Mesenteric fat pad (tissue), 1 donor: ENCODE measurements around the gene YES1. TPM values are rescaled to one million over a fixed set of nuclear protein-coding genes. Genes with fewer than 3 reads are reported as not detected.
"Not testable (repeated sequence)": the region's sequence is repeated elsewhere in the genome, so short reads cannot be mapped to it uniquely, and the experiment has no call there.

Source experiments
- DNase-seq: peaks from one replicate; pipeline ENCODE4 v3.0.0-alpha.2; 2020; ENCODE audit warnings: low spot score
- total RNA-seq: library from RNA; stranded (reverse); fragmentation: NEBNext Ultra II Directional; extraction: Animal tissue kit (Norgen Biotek cat#: 25700); gene quantifications from one replicate; pipeline ENCODE4 v1.2.1, GENCODE V29; 2021
- donor health status: DM: yes; HTN: yes; CAD: no.

The YES1 gene
- total RNA-seq, 1 donor from 2014 or later: 54.3 TPM

- no peak for DNase-seq
Observed at GRCh38 chr18:785242-785641, 26.8 kb downstream of the YES1 start.

GRCh38 chr18:784470-785172, 27.4 kb downstream of the YES1 start:
- DNase-seq: no peak

- no peak for DNase-seq
Observed at GRCh38 chr18:778194-778927, 33.7 kb downstream of the YES1 start.

DNA sequence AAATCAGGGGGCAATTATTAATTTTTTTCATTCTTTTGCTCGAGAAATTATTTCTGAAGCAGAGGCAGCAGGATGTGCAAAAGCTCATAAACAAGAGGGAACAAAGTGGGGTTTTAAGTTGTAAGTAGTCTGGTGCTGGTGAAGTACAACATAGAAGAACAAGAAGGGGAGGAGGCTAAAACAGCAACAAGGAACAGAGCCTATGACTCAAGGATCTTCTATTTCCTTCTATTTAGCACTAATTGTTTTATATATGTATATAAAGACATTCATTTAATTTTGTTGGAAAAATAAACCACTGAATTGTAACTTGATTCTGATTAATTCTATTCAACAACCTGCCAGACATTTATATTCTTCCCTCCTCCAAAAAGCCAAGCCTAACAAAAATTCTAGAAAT, 35.0 kb downstream of the YES1 start:
- DNase-seq: no peak

DNA sequence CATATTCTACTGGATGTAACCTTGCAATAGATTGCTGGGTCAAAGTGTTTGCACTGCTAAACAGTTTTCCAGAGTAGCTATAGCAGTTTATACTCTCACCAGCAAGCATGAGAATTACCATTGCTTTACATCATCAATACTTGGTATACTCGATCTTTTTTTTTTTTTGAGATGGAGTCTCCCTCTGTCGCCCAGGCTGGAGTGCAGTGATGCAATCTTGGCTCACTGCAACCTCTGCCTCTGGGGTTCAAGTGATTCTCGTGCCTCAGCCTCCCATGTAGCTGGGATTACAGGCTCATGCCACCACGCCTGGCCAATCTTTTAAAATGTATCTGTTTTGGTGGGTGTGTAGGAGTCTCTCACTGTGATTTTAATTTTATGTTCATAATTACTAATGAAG, 36.0 kb downstream of the YES1 start:
- not testable (repeated sequence) for DNase-seq

GRCh38 chr18:774811-775210, 37.2 kb downstream of the YES1 start:
- DNase-seq: no peak

DNA sequence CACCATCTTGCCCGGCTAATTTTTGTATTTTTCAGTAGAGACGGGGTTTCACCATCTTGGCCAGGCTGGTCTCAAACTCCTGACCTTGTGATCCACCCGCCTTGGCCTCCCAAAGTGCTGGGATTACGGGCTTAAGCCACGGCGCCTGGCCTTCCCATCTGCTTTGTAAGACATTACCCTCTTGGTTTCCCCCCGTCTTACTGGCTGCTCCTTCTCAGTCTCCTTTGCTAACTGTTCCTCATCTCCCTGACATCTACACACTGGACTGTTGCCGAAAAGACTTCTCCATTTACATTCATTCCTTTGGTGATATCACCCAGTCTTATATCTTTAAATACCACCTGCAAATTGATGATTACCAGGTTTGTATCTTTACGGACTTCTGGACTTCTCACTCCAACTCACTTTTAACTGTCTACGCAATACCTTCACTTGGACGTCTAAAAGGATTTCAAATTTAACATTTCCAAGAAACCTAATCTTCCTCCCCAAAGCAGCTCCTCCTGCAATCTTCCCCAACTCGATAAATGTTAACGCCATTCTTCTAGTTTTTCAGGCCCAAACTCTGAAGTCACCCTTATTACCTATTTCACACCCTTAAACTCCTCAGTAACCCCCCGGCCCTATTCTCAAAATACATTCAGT, 37.9 kb downstream of the YES1 start:
- DNase-seq: no peak

DNA sequence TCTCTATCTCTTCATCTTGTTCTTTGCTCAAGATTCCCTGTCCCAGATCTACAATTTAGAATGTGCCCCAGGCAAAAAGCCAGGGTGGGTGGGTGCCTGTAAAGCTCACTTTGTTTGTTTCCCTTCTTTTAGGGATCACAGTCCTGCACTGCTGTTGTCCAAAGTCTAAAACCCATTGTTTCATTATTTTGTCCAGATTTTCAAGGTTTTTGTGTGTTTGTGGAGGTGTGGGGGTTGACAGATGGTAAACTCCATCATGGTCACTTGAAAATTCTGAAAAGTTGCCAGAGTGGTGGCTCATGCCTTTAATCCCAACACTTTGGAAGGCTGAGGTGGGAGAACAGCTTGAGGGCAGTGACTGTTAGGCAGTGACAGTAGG, 41.5 kb downstream of the YES1 start:
- DNase-seq: no peak

- no peak for DNase-seq
Observed at GRCh38 chr18:767961-768360, 44.1 kb downstream of the YES1 start.

GRCh38 chr18:767084-767882, 44.8 kb downstream of the YES1 start:
- no peak for DNase-seq

- no peak for DNase-seq
Observed at GRCh38 chr18:766550-766860, 45.5 kb downstream of the YES1 start.

GRCh38 chr18:765764-766549, 46.1 kb downstream of the YES1 start:
- no peak for DNase-seq

DNA sequence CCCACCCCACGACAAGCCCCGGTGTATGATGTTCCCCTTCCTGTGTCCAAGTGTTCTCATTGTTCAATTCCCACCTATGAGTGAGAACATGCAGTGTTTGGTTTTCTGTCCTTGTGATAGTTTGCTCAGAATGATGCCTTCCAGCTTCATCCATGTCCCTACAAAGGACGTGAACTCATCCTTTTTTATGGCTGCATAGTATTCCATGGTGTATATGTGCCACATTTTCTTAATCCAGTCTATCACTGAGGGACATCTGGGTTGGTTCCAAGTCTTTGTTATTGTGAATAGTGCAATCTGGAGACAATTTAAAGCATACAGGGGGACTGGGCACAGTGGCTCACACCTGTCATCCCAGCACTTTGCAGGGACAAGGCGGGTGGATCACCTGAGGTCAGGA, 52.2 kb downstream of the YES1 start:
- DNase-seq: not testable (repeated sequence)

GRCh38 chr18:755506-755905, 56.5 kb downstream of the YES1 start:
- DNase-seq: no peak

DNA sequence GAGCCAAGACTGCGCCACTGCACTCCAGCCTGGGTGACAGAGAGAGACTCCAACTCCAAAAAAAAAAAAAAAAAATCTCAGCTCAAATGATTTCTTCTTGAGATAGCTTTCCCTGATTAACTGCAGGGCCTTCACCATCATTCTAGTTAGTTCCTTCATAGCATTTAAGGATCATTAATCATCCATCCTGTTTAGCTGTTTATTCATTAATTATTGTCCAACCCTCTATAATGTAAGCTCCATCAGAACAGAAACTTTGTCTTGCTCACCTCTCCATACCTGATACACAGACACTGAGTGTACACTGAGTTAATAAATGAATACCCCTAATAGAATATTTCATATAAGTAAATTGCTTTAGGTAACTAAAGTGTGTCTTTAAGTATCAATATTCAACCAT, 57.4 kb downstream of the YES1 start:
- DNase-seq: no peak

DNA sequence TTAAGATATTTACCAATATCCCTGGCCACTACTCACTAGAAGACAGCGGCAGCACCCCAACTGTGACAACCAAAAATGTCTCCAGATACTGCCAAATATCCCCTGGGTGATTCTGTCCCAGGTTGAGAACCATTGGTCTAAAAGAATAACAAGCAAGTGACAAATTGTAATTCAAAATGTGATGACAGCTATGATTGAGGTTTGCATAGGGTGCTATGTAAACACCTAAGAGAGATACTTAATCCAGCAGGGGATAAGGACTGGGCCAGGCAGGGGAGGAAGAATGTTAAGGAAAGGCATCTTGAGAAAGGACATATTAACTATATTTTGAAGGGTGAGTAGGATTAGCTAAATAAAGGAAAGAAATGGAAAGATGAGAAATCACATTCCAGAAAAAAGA, 61.6 kb downstream of the YES1 start:
- DNase-seq: no peak

GRCh38 chr18:744832-745597, 67.0 kb downstream of the YES1 start:
- DNase-seq: no peak

DNA sequence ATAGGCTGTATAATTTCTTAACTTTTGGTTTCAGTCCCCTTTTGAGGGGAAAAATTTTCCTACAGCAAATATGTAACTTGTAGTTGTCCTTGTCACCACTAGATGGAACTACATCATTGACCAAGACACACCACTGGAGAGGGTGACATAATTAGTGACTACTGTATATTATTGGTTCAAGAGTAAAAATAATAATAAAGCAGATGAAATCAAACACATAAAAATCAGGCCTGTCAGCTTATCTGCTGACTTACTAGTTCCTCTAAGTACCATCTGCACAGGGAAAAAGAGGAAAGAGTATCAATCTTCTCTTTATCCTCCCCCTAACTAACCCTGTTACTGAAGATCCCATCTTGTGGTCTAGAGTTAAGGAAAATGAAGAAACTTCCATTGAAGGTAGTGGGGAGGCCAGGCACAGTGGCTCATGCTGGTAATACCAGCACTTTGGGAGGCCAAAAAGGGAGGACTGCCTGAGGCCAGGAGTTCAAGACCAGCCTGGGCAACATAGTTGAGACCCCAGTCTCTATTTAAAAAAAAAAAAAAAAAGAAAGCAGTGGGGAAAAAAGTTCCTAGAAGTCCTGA, 70.0 kb downstream of the YES1 start:
- DNase-seq: no peak

DNA sequence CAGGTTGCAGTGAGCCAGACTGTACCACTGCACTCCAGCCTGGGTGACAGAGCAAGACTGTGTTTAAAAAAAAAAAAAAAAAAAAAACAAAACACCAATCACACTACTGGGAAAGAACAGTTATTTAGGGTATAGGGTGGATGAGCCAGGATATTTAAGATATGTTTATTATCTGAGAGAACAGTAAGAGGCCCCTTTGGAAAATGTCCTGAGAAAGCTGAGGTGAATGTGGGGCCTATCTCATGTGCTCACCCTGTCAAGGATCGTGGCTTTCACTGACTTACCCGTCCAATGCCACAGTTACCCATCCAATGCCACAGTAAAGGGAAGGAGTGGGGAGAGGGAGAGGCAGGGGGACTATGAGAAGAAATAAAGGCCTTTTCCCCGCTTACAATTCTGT, 79.7 kb downstream of the YES1 start:
- DNase-seq: no peak

GRCh38 chr18:731185-731584, 80.9 kb downstream of the YES1 start:
- no peak for DNase-seq
